ENCODE data around the gene ADGRL3.
"Not testable (repeated sequence)": the region's sequence is repeated elsewhere in the genome, so short reads cannot be mapped to it uniquely, and the experiment has no call there.

The ADGRL3 gene

GRCh38 chr4:61336916-61337315 lies 136.8 kb downstream of the ADGRL3 start:
- Histone ChIP-seq H3K27ac (ENCODE audit: low read length) (no peak overlapping the region), H3K9ac (ENCODE audit: low read length) (no peak overlapping the region), H3K27me3 (ENCODE audit: low read depth, low read length) (no peaks in the 10 kb centered on the region), H3K4me1 (ENCODE audit: low read length) (no peaks in the 10 kb centered on the region), H3K79me2 (ENCODE audit: low read length) (no peaks in the 10 kb centered on the region), H4K20me1 (ENCODE audit: insufficient read depth, low read length) (no peaks in the 10 kb centered on the region), H2AFZ (ENCODE audit: low read depth, low read length) (no peak overlapping the region), H3K9me3 (ENCODE audit: insufficient read depth, low read length) (no peaks in the 10 kb centered on the region), H3K4me3 (ENCODE audit: low read length) (no peak overlapping the region), H3K36me3 (replicated peaks; ENCODE audit: low read depth, low read length) (no peaks in the 10 kb centered on the region), H3K4me2 (ENCODE audit: low read length) (no peak overlapping the region)
- TF ChIP-seq EZH2phosphoT487 (IDR thresholded peaks at IDR 0.05; ENCODE audit: low read depth) (no peak), CTCF (IDR thresholded peaks at IDR 0.05; ENCODE audit: low read depth, low read length) (no peak)

- Histone ChIP-seq H3K79me2 (ENCODE audit: low read length) (no peaks in the 10 kb centered on the region), H3K36me3 (replicated peaks; ENCODE audit: low read depth, low read length) (no peaks in the 10 kb centered on the region), H3K4me1 (ENCODE audit: low read length) (no peaks in the 10 kb centered on the region), H3K27me3 (ENCODE audit: low read depth, low read length) (no peaks in the 10 kb centered on the region), H4K20me1 (ENCODE audit: insufficient read depth, low read length) (no peaks in the 10 kb centered on the region), H3K9ac (ENCODE audit: low read length) (no peak overlapping the region), H3K27ac (ENCODE audit: low read length) (no peak overlapping the region), H3K4me2 (ENCODE audit: low read length) (no peak overlapping the region), H3K4me3 (ENCODE audit: low read length) (no peak overlapping the region), H2AFZ (ENCODE audit: low read depth, low read length) (no peak overlapping the region), H3K9me3 (ENCODE audit: insufficient read depth, low read length) (no peaks in the 10 kb centered on the region)
- no peak for TF ChIP-seq EZH2phosphoT487 (IDR thresholded peaks at IDR 0.05; ENCODE audit: low read depth)
Observed at GRCh38 chr4:61342061-61342460, 141.9 kb downstream of the ADGRL3 start.

GRCh38 chr4:61350932-61351331 lies 150.8 kb downstream of the ADGRL3 start:
- no peaks in the 10 kb centered on the region for H4K20me1 ChIP-seq (ENCODE audit: insufficient read depth, low read length)
- H3K36me3 ChIP-seq (replicated peaks; ENCODE audit: low read depth, low read length): no peaks in the 10 kb centered on the region
- H2AFZ ChIP-seq (ENCODE audit: low read depth, low read length): no peak overlapping the region
- H3K4me3 ChIP-seq (ENCODE audit: low read length): no peak overlapping the region
- H3K9me3 ChIP-seq (ENCODE audit: insufficient read depth, low read length): no peaks in the 10 kb centered on the region
- H3K27ac ChIP-seq (ENCODE audit: low read length): no peak overlapping the region
- no peak overlapping the region for H3K4me2 ChIP-seq (ENCODE audit: low read length)
- TF ChIP-seq CTCF (IDR thresholded peaks at IDR 0.05; ENCODE audit: low read depth, low read length) (no peak), EZH2phosphoT487 (IDR thresholded peaks at IDR 0.05; ENCODE audit: low read depth) (no peak)
- H3K4me1 ChIP-seq (ENCODE audit: low read length): no peaks in the 10 kb centered on the region
- H3K79me2 ChIP-seq (ENCODE audit: low read length): no peaks in the 10 kb centered on the region
- no peak overlapping the region for H3K9ac ChIP-seq (ENCODE audit: low read length)
- no peaks in the 10 kb centered on the region for H3K27me3 ChIP-seq (ENCODE audit: low read depth, low read length)

GRCh38 chr4:61356696-61357095 lies 156.6 kb downstream of the ADGRL3 start:
- TF ChIP-seq CTCF (IDR thresholded peaks at IDR 0.05; ENCODE audit: low read depth, low read length) (no peak), EZH2phosphoT487 (IDR thresholded peaks at IDR 0.05; ENCODE audit: low read depth) (no peak)

GRCh38 chr4:61359301-61359700 lies 159.2 kb downstream of the ADGRL3 start:
- Histone ChIP-seq H3K4me3 (ENCODE audit: low read length) (no peak overlapping the region), H3K36me3 (replicated peaks; ENCODE audit: low read depth, low read length) (no peaks in the 10 kb centered on the region), H3K79me2 (ENCODE audit: low read length) (no peaks in the 10 kb centered on the region), H4K20me1 (ENCODE audit: insufficient read depth, low read length) (no peaks in the 10 kb centered on the region), H3K9ac (ENCODE audit: low read length) (no peak overlapping the region), H3K9me3 (ENCODE audit: insufficient read depth, low read length) (no peaks in the 10 kb centered on the region), H3K4me1 (ENCODE audit: low read length) (no peaks in the 10 kb centered on the region), H3K27me3 (ENCODE audit: low read depth, low read length) (no peaks in the 10 kb centered on the region), H2AFZ (ENCODE audit: low read depth, low read length) (no peak overlapping the region; the same call in 1 of the 2 replicates), H3K4me2 (ENCODE audit: low read length) (no peak overlapping the region), H3K27ac (ENCODE audit: low read length) (no peak overlapping the region)
- TF ChIP-seq EZH2phosphoT487 (IDR thresholded peaks at IDR 0.05; ENCODE audit: low read depth): no peak
- TF ChIP-seq CTCF (IDR thresholded peaks at IDR 0.05; ENCODE audit: low read depth, low read length): no peak

More at GRCh38 chr4:61356696-61357095, 156.6 kb downstream of the ADGRL3 start:
- no peak overlapping the region for H2AFZ ChIP-seq (ENCODE audit: low read depth, low read length)
- H3K4me2 ChIP-seq (ENCODE audit: low read length): no peak overlapping the region
- H4K20me1 ChIP-seq (ENCODE audit: insufficient read depth, low read length): no peaks in the 10 kb centered on the region
- no peaks in the 10 kb centered on the region for H3K79me2 ChIP-seq (ENCODE audit: low read length)
- no peak overlapping the region for H3K27ac ChIP-seq (ENCODE audit: low read length)
- H3K9me3 ChIP-seq (ENCODE audit: insufficient read depth, low read length): no peaks in the 10 kb centered on the region
- no peaks in the 10 kb centered on the region for H3K27me3 ChIP-seq (ENCODE audit: low read depth, low read length)
- H3K4me3 ChIP-seq (ENCODE audit: low read length): no peak overlapping the region
- H3K9ac ChIP-seq (ENCODE audit: low read length): no peak overlapping the region
- no peaks in the 10 kb centered on the region for H3K36me3 ChIP-seq (replicated peaks; ENCODE audit: low read depth, low read length)
- no peaks in the 10 kb centered on the region for H3K4me1 ChIP-seq (ENCODE audit: low read length)

- H3K27ac ChIP-seq (ENCODE audit: low read length); H3K27me3 ChIP-seq (ENCODE audit: low read depth, low read length); H3K4me2 ChIP-seq (ENCODE audit: low read length); H3K9ac ChIP-seq (ENCODE audit: low read length); H3K9me3 ChIP-seq (ENCODE audit: insufficient read depth, low read length); H4K20me1 ChIP-seq (ENCODE audit: insufficient read depth, low read length); H3K36me3 ChIP-seq (replicated peaks; ENCODE audit: low read depth, low read length); H3K4me1 ChIP-seq (ENCODE audit: low read length); H3K79me2 ChIP-seq (ENCODE audit: low read length); H3K4me3 ChIP-seq (ENCODE audit: low read length); H2AFZ ChIP-seq (ENCODE audit: low read depth, low read length): not testable (repeated sequence)
Observed at GRCh38 chr4:61372817-61373216, 172.7 kb downstream of the ADGRL3 start.

Data from OCI-LY3 (cell line).